GM19455 (cell line): ENCODE results near the gene ABHD13.
A peak's percentile ranks its signal among the peaks of the same experiment; 100 is the strongest.
"Not testable (repeated sequence)": the region's sequence is repeated elsewhere in the genome, so short reads cannot be mapped to it uniquely, and the experiment has no call there.

Experiments used
- ATAC-seq: cut with Tn5 transposase; IDR thresholded peaks from one replicate; pipeline ENCODE4 v1.9.1; 2021; ENCODE audit not compliant: unreplicated experiment

The ABHD13 gene

DNA sequence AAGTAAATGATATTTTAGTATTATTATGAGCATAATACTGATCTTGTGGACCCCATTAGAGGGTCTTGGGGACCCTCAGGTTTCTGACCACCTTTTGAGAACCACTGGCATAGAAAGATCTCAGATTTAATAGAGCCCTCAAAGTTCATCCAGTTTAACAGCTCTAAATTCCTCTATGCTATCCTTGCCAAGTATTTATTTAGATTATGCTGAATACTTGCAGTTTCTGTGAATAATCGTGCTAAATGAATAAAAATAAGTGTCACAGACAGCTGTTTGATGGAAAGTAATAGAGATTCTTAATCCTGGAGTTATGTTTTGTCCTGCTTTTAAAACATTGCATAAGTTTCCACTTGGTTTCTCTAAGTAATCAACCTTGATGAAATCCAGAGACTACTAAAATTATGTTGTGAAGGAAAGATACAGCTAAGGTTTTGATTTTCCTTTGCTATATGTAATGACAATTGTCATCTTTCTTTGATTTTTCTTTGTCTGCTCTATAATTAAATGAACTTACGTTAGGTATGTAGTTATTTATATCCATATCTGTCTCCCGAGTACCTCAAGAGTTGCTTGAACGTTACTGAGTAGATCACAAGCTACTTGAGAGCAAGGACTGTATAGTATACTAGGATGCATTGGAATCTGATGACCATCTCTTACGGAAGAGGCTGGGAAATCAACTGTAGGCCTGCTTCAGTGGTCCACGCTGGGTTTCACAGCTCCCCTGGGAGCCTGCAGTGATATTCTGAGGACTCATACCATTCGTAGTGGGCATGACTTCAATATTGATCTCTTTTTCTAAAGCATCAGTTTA, 5.7 kb downstream of the ABHD13 start:
- ATAC-seq: no peak

- no peak for ATAC-seq
Measured at GRCh38 chr13:108225440-108225839, 7.2 kb downstream of the ABHD13 start.

GRCh38 chr13:108226184-108226583, 8.0 kb downstream of the ABHD13 start:
- no peak for ATAC-seq

DNA sequence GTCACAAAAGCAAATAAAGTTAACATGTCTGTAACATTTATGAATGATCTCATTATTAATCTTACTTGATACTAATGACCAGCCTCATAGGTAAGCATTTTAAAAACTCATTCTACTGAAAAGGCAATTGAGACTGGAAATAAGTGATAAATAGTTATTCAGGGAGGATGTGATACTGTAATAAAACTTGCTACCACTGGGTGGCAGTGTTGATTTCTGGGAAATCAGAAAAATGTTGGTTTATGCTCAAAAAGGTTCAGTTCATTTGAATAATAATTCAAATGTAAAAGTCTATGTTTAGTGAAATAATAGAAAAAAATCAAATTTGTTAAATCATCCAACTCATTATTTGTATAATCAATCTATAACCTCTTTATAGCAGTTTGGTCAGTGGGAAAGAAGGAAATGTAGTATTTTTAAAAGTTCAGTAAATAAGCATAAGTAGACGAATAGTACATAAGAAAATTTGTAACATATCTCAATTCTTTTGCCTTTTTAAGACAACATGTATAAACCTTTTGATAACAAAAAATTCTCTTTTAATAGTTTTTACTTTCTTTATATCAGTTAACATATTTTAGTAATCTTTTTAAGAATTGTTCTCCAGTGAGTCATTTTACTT, 9.6 kb downstream of the ABHD13 start:
- no peak for ATAC-seq

- no peak for ATAC-seq
Measured at GRCh38 chr13:108230377-108230776, 12.2 kb downstream of the ABHD13 start.

DNA sequence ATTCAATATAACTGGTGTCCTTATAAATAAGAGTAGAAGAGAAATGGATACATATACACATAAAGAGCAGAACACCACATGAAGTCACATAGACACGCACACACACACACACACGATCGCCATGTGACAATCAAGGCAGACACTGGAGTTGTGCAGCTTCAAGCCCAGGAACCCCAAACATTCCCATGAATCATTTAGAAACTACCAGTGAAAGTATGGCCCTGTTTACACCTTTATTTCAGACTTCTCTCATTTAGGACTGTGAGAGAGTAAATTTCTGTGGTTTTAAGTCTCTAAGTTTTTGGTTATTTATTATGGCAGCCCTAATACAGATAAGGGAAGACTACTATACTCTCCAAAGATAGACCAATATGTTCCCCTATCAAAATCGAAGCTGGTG, 31.0 kb downstream of the ABHD13 start:
- no peak for ATAC-seq

DNA sequence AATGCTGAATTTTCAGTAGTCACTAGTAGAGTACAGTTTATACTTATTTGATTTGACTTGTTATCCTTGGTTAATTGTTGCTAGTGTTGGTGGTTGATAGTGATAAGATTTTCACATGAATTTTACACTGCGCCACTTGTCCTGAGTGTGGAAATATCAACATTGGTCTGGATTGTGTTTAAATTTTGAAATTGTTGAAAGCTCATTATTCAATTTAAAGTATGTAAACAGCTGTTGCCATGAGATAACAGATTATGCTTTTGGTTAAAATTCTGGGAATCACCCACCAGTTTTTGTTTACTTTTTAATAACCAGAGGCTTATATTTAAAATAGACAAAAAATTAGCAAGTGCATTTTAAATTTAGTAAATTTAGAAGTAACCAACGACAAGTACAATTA, 39.1 kb downstream of the ABHD13 start:
- ATAC-seq: no peak

- ATAC-seq: no peak
Measured at GRCh38 chr13:108263621-108264355, 45.6 kb downstream of the ABHD13 start.

DNA sequence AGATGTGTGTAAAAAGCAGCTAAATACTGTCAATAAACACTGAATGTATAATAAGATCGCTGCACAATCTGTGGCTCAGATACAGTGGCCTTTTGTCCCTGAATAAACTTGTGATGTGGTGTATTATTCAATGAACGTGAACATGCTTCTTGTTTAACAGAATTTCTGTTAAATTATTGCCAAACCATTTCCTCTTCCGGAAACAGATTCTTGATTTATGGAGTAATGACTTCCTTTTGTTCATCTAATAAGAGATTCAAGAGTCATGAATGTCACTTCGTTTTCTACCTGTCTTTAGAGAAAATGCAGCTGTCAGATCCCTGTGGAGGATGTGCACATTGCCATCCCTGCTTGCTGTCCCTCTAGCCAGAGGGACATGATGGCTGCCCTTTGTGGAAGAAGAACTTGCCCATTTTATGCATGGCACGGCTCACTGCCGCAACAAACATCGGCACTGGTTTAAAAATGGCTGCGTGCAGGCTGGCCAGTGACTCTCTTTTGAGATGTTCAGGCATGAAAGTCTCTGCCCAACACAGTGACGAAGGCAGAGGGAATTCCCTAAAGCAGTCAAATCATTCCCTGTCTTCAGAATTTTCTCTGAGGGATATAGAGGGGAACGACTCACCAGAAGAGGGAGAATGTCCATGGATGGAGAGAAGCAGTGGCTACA, 48.3 kb downstream of the ABHD13 start:
- ATAC-seq: no peak

DNA sequence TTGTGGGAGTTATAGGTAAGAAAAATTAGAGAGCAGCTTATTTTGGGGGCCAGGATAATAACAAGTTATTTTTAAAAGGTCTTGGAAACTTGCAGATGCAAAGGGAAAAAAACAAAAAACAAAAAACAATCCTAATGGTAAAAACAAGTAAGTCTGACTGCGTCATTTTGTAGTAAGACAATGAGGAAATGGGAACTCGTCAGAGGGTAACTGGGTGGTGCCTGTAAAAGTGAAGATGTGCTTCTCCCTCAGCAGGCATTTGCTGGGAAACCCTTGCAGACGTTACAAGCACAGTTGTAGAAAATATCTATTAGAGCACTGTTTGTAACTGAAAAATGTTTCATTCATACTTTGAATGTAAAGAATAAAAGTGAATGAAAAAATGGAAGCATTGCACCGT, 49.2 kb downstream of the ABHD13 start:
- ATAC-seq: no peak

DNA sequence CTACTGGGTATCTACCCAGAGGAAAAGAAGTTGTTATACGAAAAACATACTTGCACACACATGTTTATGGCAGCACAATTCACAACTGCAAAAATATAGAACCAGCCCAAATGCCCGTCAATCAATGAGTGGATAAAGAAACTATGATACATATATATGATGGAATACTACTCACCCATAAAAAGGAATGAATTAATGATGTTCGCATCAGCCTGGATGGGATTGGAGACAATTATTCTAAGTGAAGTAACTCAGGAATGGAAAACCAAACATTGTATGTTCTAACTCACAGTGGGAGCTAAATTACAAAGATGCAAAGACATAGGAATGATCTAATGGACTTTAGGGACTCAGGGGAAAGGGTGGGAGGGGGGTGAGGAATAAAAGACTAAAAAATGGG, 49.7 kb downstream of the ABHD13 start:
- ATAC-seq: not testable (repeated sequence)

DNA sequence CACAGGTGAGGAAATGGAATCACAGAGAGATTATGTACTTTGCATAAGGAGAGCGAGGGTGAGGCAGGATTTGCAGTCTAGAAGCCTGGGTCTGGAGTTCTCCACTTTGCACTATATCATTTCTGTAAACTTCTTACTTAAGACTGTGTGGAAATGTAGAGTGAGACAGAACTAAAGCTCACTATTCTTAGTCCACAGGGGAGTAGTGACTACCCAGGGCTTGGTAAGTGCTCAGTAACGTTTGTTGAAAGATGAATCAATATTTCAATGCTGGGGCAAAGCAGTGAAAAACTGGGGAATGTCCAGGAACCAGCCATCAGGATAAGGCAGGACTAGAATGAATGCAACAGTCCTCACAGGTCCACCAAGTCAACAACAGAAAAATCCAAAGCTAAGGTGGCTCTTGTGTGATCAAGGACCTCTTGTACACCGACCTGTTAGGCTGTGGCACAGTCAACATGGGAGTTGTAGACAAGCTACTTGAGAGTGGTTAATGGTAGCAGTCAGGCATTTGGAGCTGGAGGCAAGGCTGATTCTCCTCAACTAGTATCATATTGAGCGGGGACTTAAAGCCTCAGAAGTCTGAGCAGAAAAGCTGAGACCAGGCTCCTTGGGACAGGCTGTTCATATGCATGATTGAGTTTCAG, 50.4 kb downstream of the ABHD13 start:
- no peak for ATAC-seq

- peak; percentile 80 for ATAC-seq
Measured at GRCh38 chr13:108269601-108270328, 51.6 kb downstream of the ABHD13 start, which contains the start of gene TNFSF13B. Gene TNFSF13B, plus strand, starts transcription at chr13:108269718. Its CDS starts 178 bp downstream, at chr13:108269896.

- ATAC-seq: no peak
Measured at GRCh38 chr13:108270442-108270841, 52.2 kb downstream of the ABHD13 start.

GRCh38 chr13:108272333-108272732, 54.1 kb downstream of the ABHD13 start:
- ATAC-seq: no peak

DNA sequence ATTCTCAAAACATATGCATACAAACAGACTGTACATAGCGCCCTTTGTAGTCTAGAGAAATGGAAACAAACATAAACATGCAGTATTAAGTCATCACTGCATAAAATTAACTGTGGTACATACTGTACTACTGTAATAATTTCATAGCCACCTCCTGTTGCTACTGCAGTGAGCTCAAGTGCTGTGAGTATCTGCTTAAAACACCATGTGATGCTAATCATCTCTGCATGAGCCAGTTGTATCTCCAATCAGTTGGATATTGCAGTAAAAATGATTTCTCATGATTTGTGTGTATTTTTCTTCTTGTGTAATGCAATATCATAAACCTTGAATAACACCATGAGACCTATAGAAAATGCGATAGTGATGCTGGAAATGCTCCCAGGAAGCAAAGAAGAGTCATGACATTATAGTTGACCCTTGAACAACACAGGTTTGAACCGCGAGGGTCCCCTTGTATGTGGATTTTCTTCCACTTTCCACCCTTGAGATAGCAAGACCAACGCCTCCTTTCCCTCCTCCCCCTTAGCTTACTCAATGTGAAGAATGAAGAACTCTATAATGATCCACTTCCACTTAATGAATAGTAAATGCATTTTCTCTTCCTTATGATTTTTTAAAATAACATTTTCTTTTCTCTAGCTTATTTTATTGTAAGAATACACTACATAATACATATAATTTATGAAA, 55.4 kb downstream of the ABHD13 start:
- no peak for ATAC-seq

DNA sequence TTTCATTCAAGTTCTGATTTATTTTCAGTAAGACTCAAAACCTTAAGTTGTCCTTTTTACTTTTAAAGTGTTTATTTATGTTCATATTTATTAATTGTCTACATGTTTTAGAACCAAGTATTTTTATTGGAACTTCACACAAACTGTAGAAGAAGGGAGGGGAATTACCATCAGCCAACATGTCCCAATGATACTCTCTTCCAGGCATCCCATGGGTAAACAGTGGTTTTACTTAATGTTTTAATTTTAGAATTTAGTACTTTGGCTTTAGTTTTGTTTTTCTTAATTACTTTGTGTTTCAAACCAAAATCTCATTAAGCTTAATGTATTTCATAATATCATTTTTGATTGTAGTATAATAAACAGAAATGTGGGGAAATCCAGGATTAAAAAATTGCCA, 56.5 kb downstream of the ABHD13 start:
- ATAC-seq: no peak

GRCh38 chr13:108276060-108276459, 57.9 kb downstream of the ABHD13 start:
- ATAC-seq: no peak

DNA sequence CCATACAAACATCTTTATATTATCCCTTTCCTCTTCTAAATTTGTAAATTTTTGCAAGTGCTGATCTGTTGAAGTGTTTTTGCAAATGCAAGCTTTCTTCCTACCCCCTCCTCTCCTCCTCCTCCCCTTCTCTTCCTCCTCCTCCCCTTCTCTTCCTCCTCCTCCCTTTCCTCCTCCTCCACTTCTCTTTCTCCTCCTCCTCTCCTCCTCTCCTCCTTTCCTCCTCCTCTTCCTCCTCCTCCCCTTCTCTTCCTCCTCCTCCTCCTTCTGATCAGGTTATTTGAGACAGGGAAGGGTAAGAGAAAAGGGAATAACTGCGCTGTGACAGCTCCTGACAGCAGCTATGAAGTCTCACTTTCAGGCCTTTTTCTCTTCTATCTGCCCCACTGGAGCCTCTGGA, 60.3 kb downstream of the ABHD13 start:
- ATAC-seq: no peak

DNA sequence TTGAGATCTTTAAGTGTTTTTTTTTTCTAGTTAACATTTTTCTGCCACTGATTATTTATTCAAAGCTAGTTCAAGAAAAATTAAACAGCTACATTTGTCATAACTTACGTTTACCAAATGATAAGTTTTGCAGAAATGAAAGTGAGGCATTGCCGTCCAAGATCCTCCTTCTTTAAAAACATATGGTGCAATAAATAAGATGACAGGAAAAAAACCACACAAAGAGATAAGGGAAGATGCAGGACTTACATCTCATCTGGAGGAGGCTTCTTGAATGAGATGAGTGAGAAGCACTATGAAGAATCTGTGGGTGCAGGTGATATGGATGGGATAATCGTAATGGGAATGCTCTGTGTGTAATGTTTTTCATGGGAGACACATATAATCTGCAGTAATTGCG, 63.7 kb downstream of the ABHD13 start:
- no peak for ATAC-seq
